HL-60/S4 (cell line): ENCODE measurements around the gene CTNNA1.
"Not testable (repeated sequence)": the region's sequence is repeated elsewhere in the genome, so short reads cannot be mapped to it uniquely, and the experiment has no call there.

ENCODE experiments used
- in situ Hi-C: fragments of 300-500 bp; cut with MboI; formaldehyde crosslinking; loops from 2 replicates; pipeline ENCODE4 v1.14.3; 2022; ENCODE audit warnings: low sequenced_read_pairs

The CTNNA1 gene

GRCh38 chr5:138722544-138723177, 30.6 kb upstream of the CTNNA1 start:
- in situ Hi-C loops, result no loop called here

- in situ Hi-C loops, result no loop called here
Observed at GRCh38 chr5:138724470-138725146, 28.6 kb upstream of the CTNNA1 start.

GRCh38 chr5:138725153-138725817, 27.9 kb upstream of the CTNNA1 start:
- in situ Hi-C loops, result no loop called here

DNA sequence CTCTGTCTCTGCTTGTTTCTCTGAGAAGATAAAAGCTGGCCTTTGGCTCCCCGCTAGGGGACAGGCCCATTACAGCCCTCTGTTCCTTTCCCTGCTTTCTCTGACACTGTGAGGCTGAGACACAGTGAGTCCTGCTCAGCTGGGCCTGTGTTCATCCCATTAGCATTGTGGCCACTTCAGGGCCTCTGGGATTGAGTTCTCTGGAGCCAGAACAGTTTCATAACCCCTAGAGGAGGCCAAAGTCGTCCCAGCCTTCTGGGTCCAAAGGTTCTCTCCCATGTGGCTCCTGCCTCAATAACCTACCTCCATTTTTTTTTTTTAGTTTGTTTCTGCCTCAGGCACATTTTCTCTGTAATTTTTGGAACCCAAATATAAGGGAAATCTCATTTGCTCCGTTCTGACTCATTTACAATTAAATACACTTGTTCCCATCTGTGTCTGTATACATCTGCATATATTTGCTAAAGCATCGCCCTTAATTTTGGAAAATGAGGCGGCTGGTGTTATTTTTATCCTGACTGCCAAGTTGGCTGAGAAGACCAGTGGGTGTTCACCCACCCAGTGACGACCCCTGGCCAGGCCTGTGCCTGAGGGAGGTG, 27.3 kb upstream of the CTNNA1 start:
- in situ Hi-C loops, result no loop called here

GRCh38 chr5:138726848-138727247, 26.4 kb upstream of the CTNNA1 start:
- in situ Hi-C loops, result no loop called here

- in situ Hi-C loops, result not testable (repeated sequence)
Observed at GRCh38 chr5:138730496-138730895, 22.7 kb upstream of the CTNNA1 start.

DNA sequence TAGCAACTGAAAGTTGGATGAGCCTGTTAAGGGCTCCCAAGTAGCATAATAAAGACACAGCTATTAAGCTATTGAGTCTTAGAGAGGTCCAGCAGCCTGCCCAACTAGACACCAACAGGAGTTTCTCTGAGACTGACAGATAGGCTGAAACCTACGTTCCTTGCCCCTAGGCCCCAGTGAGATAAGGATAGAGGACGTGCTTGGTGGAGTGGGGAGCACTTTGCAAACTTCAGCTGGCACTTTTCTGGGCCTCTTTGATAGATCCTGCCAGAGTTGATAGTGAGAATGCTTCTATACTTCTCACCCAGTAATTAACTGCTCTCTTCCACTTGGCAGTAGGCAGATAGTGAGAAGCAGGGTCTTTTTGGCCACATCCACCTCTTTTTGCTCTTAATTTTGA, 20.8 kb upstream of the CTNNA1 start:
- in situ Hi-C loops, result no loop called here

- in situ Hi-C loops, result no loop called here
Observed at GRCh38 chr5:138732933-138733332, 20.3 kb upstream of the CTNNA1 start.

GRCh38 chr5:138733509-138733908, 19.7 kb upstream of the CTNNA1 start:
- in situ Hi-C loops, result no loop called here

DNA sequence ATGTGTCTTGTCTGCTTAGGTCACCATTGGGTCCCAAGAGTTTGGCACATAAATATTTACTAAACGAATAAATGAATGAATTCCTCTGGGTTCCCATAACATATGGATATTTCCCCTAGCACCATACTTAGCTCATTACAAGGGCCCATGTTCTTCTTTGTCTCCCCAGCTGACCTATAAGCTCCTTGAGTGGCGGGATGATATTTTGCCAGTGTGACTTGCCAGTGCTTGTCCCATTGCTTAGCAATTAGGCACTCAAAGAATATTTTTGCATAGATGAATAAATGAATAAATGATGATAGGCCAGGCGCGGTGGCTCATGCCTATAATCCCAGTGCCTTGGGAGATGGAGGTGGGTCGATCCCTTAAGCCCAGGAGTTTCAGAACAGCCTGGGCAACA, 16.9 kb upstream of the CTNNA1 start:
- in situ Hi-C loops, result no loop called here

DNA sequence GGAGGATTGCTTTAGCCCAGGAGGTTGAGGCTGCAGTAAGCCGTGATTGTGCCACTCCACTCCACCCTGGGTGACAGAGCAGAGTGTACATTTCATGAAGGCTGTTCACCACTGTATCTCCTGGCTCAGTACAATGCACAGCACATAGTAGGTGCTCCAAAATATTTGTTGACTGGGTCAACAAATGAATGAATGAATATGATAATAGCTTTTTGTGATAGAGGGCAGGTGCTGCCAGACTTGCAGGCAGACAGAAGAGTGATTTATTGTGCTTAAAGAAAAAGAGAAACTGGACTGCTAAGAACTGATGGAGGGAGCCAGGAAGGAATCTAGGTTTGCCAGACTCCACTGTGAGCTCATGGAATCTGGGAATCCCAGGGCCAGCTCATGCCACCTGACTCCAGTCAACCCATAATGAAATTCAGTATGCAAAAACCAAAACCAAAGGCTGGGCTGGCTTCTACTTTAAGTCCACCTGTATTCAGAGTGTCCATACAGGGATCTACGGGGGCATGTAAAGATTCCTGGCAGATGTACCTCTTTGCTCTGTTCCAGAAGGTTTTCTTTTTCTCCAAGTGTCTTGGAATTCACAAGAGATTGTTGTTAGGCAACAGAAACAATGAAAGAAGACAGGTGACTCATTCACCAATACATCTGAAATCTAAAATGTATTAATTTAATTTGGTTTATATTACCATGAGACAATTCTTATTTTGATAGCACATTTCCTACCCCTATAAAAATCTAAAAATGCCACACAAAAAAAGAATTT, 15.5 kb upstream of the CTNNA1 start:
- in situ Hi-C loops, result no loop called here

GRCh38 chr5:138738399-138738798, 14.8 kb upstream of the CTNNA1 start:
- in situ Hi-C loops, result no loop called here

GRCh38 chr5:138739938-138740337, 13.3 kb upstream of the CTNNA1 start:
- in situ Hi-C loops, result no loop called here

DNA sequence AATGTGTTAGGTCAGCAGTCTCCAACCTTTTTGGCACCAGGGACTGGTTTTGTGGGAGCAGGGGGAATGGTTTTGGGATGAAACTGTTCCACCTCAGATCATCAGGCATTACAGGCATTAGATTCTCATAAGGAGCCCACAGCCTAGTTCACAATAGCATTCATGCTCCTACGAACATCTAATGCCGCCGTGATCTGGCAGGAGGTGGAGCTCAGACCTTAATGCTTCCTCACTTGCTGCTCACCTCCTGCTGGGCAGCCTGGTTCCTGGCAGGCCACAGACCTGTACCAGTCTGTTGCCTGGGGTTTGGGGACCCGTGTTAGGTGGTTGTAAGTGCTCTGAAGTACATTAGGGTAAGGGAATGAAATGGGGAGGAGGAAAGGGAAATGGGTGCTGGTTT, 9.7 kb upstream of the CTNNA1 start:
- in situ Hi-C loops, result no loop called here

GRCh38 chr5:138745268-138745667, 8.0 kb upstream of the CTNNA1 start:
- in situ Hi-C loops, result no loop called here

DNA sequence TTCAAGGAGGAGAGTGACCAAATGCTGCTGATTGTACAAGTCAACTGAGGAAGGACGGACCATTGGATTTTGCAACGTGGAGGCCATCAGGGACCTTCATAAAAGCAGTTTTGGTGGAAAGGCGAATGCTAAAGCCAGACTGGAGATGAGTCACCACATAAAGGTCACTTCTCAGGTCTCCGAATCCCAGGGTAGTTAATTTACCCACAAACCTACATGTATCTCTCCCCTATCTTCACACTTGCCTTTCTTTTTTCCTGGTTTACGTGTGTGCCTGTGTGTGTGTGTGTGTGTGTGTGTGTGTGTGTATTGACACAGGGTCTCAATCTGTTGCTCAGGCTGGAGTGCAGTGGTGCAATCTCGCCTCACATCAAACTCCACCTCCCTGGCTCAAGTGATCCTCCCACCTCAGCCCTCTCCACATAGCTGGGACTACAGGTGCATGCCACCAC, 4.6 kb upstream of the CTNNA1 start:
- in situ Hi-C loops, result no loop called here

- in situ Hi-C loops, result not testable (repeated sequence)
Observed at GRCh38 chr5:138751344-138751743, 1.9 kb upstream of the CTNNA1 start.

DNA sequence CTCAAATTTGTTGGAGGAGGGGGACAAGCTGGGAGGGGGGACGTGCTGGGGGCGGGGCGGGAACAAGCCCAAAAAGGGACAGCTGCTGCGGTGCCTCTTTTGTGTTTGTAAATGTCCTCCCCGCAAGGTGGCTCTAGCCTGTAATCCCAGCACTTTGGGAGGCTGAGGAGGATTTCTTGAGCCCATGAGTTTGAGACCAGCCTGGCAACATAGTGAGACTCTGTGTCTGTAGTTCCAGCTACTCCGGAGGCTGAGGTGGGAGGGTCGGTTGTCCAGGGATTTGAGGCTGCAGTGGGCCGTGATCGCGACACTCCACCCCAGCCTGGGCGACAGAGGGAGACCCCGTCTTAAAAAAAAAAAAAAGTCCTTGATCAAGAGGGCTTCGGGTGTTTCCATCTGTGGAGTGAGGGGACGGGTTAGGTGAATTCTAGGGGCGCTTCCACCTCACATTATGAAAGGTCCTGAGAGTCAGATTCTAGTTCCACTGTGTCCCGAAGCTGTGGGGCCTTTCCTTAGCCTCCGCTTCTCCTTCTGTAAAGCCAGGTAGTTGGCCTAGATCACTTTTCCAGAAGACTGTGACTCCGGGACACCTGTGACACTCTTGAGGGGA, 779 bp upstream of the CTNNA1 start:
- in situ Hi-C loops, result no loop called here

- in situ Hi-C loops, result no loop called here
Observed at GRCh38 chr5:138753794-138754698, 821 bp downstream of the CTNNA1 start.

- in situ Hi-C loops, result no loop called here
Observed at GRCh38 chr5:138754699-138755057, 1.5 kb downstream of the CTNNA1 start.
